Esophagus muscularis mucosa (tissue), 4 donors: Measurements from ENCODE around the gene CYFIP2. TPM values are rescaled to one million over a fixed set of nuclear protein-coding genes. Genes with fewer than 3 reads are reported as not detected.

Source experiments
- DNase-seq: peaks from one replicate; pipeline ENCODE4 v3.0.0-alpha.2; 2017; ENCODE audit errors: extremely low spot score
- H3K27ac ChIP-seq, 4 donors: fragments of 200-600 bp; sonication (generic); replicated peaks in 1 of 4; 1 replicate in 3 of 4; 2 replicates in 1 of 4; pipeline ENCODE4 v1.5.1; 2016 to 2019; ENCODE audit warnings: mild to moderate bottlenecking in 1 of 4
- H3K27me3 ChIP-seq, 4 donors: fragments of 200-600 bp; sonication (generic); one replicate each; pipeline versions ENCODE4 v1.5.1 to v1.6.0; 2016 to 2019
- H3K36me3 ChIP-seq, 4 donors: fragments of 200-600 bp; sonication (generic); one replicate each; pipeline ENCODE4 v1.5.1; 2016 to 2019
- H3K4me1 ChIP-seq, 4 donors: fragments of 200-600 bp; sonication (generic); one replicate each; pipeline ENCODE4 v1.5.1; 2016 to 2019
- H3K4me3 ChIP-seq, 4 donors: fragments of 200-600 bp; sonication (generic); 1 replicate in 2 of 4; 2 replicates in 2 of 4; pipeline ENCODE4 v1.5.1; 2016 to 2019; ENCODE audit warnings: mild to moderate bottlenecking in 4 of 4, moderate library complexity in 1 of 4
- H3K9me3 ChIP-seq, 4 donors: fragments of 200-600 bp; sonication (generic); 1 replicate in 3 of 4; 2 replicates in 1 of 4; pipeline ENCODE4 v1.5.1; 2016 to 2019
- EP300 ChIP-seq: sonication (generic); formaldehyde crosslinking; IDR thresholded peaks from one replicate; pipeline ENCODE4 v1.6.1; 2017; ENCODE audit warnings: antibody characterized with exemption
- POLR2A ChIP-seq: fragments of 450-650 bp; IDR thresholded peaks from one replicate; pipeline ENCODE4 v1.6.1; 2017; ENCODE audit warnings: antibody characterized with exemption, moderate library complexity, mild to moderate bottlenecking, low read depth
- POLR2AphosphoS5 ChIP-seq, 2 donors: sonication (generic); formaldehyde crosslinking; IDR thresholded peaks; one replicate each; pipeline ENCODE4 v1.6.1; 2017; ENCODE audit warnings: antibody characterized with exemption in 2 of 2
- WGBS: methylation state at CpG from one replicate; pipeline ENCODE4 v1.1.5; 2018; 5-methylcytosine and 5-hydroxymethylcytosine counted together
- intact Hi-C: fragments of 100-400 bp; cut with DNase I; formaldehyde crosslinking; loops from one replicate; pipeline ENCODE4 v1.15.1; 2023
- total RNA-seq, 4 donors: library from RNA; depleted of rRNA; stranded (reverse); fragments of >200 nt; gene quantifications; one replicate each; pipeline versions ENCODE4 v1.1.0 to v1.2.1, GENCODE V29; 2016
- TF ChIP-seq, protein P1 (sequence below), 3 experiments: fragments of 200-600 bp in 2 of 3; fragments of 450-650 bp in 1 of 3; sonication (generic) in 2 of 3; IDR thresholded peaks; one replicate each; pipeline ENCODE4 v1.5.1; 2017 to 2019; ENCODE audit warnings: antibody characterized with exemption in 3 of 3, mild to moderate bottlenecking in 2 of 3, moderate library complexity in 1 of 3

Gene CYFIP2
- total RNA-seq, 4 donors from 2014 or later = 12.6 to 24.9 (median 14.6) TPM

DNA sequence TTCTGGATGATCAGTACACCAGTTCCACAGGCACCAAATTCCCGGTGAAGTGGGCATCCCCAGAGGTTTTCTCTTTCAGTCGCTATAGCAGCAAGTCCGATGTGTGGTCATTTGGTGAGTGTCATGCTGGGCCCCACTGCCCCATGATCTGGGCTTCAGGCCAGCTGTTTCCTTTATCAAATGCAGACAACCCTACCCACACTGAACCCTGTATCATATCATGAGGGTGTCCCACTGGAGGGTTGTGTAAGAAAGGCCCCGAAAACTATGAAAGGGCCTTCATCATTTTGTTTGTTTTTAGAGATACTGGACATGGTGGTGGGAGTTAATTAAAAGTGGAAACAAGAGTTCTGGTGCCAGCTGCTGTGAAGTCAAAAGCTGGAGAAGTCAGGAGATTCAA lies 20.0 kb upstream of the CYFIP2 start:
- WGBS = 76% methylated on average over 2 of the region's 4 CpGs

DNA sequence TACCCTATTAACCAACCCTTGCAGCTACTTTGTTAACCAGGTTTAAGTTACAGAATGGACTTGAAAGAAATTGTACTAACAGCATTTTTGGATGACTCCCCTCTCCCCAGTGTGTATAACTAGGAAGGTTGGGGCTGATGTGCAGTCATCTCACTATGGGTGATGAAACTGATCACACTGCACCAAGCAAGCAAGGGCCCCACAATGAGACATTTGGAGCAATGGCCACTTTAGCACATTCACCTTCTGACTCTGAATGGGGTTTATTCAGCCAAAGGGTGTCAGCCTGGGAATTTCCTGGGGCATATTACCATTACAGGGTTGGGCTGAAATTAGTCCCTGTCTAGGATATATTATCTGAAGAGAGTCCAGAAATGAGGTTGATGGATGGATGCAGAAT lies 18.7 kb upstream of the CYFIP2 start:
- no peaks in the 10 kb centered on the region for H3K36me3 ChIP-seq

More for the DNA sequence above, 20.0 kb upstream of the CYFIP2 start:
- Histone ChIP-seq H3K4me3 (no peak overlapping the region), H3K9me3 (no peaks in the 10 kb centered on the region), H3K4me1 (no peaks in the 10 kb centered on the region), H3K36me3 (no peaks in the 10 kb centered on the region), H3K27me3 (no peaks in the 10 kb centered on the region), H3K27ac (no peak overlapping the region)
- TF ChIP-seq POLR2AphosphoS5 (IDR thresholded peaks at IDR 0.05) (no peak), POLR2A (no peak), EP300 (no peak)
- TF ChIP-seq, protein P1, sequence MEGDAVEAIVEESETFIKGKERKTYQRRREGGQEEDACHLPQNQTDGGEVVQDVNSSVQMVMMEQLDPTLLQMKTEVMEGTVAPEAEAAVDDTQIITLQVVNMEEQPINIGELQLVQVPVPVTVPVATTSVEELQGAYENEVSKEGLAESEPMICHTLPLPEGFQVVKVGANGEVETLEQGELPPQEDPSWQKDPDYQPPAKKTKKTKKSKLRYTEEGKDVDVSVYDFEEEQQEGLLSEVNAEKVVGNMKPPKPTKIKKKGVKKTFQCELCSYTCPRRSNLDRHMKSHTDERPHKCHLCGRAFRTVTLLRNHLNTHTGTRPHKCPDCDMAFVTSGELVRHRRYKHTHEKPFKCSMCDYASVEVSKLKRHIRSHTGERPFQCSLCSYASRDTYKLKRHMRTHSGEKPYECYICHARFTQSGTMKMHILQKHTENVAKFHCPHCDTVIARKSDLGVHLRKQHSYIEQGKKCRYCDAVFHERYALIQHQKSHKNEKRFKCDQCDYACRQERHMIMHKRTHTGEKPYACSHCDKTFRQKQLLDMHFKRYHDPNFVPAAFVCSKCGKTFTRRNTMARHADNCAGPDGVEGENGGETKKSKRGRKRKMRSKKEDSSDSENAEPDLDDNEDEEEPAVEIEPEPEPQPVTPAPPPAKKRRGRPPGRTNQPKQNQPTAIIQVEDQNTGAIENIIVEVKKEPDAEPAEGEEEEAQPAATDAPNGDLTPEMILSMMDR (IDR thresholded peaks at IDR 0.05) = no peak
- no peak for DNase-seq
- intact Hi-C loops = no loop called here

DNA sequence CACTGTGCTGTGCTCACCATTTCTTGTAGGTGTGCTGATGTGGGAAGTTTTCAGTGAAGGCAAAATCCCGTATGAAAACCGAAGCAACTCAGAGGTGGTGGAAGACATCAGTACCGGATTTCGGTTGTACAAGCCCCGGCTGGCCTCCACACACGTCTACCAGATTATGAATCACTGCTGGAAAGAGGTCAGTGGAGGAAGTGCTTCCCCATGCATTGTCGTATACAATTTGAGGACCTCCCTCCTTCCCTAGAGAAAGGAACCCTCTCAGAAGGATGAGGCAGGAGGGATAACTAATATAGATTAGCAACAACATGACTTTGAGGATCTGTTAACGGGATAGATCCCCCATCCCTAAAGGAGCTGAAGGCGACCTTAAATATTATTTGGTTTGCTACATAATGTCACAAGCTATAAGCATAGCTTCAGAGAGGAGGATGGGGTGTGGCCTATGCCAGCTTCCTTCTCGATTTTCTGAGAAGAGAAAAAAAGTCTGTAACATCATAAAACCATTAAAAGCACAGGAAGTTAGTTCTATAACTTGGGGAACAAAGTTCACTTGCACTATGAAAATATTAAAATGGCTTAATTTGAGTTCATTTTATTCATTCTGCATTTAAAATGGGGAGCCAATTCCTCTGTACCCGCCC lies 17.0 kb upstream of the CYFIP2 start:
- Histone ChIP-seq H3K4me1 (peaks cover 0 to 3% (median 0%) of the 10 kb centered on the region in 4 donors), H3K9me3 (no peaks in the 10 kb centered on the region), H3K27ac (no peak overlapping the region), H3K27me3 (no peaks in the 10 kb centered on the region), H3K36me3 (no peaks in the 10 kb centered on the region), H3K4me3 (no peak overlapping the region)
- WGBS = 76% methylated on average over 11 of the region's 11 CpGs
- TF ChIP-seq, protein P1 (IDR thresholded peaks at IDR 0.05) = no peak
- TF ChIP-seq POLR2A (no peak), POLR2AphosphoS5 (IDR thresholded peaks at IDR 0.05) (no peak), EP300 (no peak)
- no peak for DNase-seq
- intact Hi-C loops = no loop called here

More for the DNA sequence above, 18.7 kb upstream of the CYFIP2 start:
- DNase-seq = peak; percentile 45
- H3K27ac ChIP-seq = no peak overlapping the region
- H3K4me1 ChIP-seq = no peaks in the 10 kb centered on the region
- TF ChIP-seq POLR2A (no peak), EP300 (no peak), POLR2AphosphoS5 (IDR thresholded peaks at IDR 0.05) (no peak)
- TF ChIP-seq, protein P1 (IDR thresholded peaks at IDR 0.05) = no peak
- H3K9me3 ChIP-seq = no peaks in the 10 kb centered on the region
- intact Hi-C loops = no loop called here
- H3K27me3 ChIP-seq = no peaks in the 10 kb centered on the region
- no peak overlapping the region for H3K4me3 ChIP-seq

DNA sequence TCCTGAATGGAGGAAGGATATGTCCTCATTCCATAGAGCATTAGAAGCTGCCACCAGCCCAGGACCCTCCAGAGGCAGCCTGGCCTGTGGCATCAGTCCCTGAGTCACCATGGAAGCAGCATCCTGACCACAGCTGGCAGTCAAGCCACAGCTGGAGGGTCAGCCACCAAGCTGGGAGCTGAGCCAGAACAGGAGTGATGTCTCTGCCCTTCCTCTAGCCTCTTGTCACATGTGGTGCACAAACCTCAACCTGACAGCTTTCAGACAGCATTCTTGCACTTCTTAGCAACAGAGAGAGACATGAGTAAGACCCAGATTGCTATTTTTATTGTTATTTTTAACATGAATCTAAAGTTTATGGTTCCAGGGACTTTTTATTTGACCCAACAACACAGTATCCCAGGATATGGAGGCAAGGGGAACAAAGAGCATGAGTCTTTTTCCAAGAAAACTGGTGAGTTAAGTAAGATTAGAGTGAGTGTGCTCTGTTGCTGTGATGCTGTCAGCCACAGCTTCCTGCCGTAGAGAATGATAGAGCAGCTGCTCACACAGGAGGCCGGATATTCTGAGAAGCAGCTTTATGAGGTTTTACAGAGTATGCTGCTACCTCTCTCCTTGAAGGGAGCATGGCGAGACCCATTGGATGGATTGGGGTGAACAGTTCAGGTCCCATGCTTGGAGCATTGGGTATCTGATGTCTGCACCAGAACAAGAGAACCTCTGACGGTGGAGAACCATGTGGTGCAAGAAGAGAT lies 13.0 kb upstream of the CYFIP2 start:
- Histone ChIP-seq H3K36me3 (no peaks in the 10 kb centered on the region), H3K27ac (no peak overlapping the region), H3K27me3 (no peaks in the 10 kb centered on the region), H3K9me3 (no peaks in the 10 kb centered on the region), H3K4me3 (no peak overlapping the region), H3K4me1 (peaks cover 0 to 3% (median 0%) of the 10 kb centered on the region in 4 donors)
- TF ChIP-seq POLR2AphosphoS5 (IDR thresholded peaks at IDR 0.05) = no peak
- DNase-seq = peak; percentile 70
- intact Hi-C loops = loop anchor here (2.0 kb wide), 1 partner anchor 60 kb away; no protein-coding TSS in a partner anchor
- 69% methylated on average over 4 of the region's 4 CpGs for WGBS

DNA sequence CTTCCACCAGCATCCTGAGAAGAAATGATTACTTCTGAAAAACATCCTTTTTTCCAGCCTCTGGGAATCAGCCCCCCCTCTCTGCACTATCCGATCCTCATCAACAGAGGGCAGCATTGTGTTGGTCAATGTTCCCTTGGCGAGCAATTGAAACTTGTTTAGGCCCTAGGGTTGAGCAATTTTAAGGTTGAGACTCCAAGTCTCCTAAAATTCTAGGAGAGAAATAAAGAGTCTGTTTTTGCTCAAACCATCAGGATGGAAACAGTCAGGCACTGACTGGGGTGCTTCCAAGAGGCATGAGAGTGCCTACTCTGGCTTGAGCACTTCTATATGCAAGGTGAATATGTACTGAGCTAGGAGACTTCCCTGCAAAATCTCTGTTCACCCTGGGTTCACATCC lies 12.4 kb upstream of the CYFIP2 start:
- DNase-seq = peak; percentile 90
- TF ChIP-seq POLR2AphosphoS5 (IDR thresholded peaks at IDR 0.05) (no peak), EP300 (no peak), POLR2A (no peak)
- TF ChIP-seq, protein P1 (IDR thresholded peaks at IDR 0.05) = peak; percentile 71 to 86 (median 72)

More for the DNA sequence above, 12.4 kb upstream of the CYFIP2 start:
- 9% methylated on average over 2 of the region's 2 CpGs for WGBS
- Histone ChIP-seq H3K4me3 (no peak overlapping the region), H3K36me3 (no peaks in the 10 kb centered on the region), H3K27me3 (no peaks in the 10 kb centered on the region), H3K27ac (no peak overlapping the region), H3K9me3 (no peaks in the 10 kb centered on the region), H3K4me1 (peaks cover 0 to 3% (median 0%) of the 10 kb centered on the region in 4 donors)
- intact Hi-C loops = loop anchor here (2.0 kb wide), 1 partner anchor 59 kb away; no protein-coding TSS in a partner anchor
